ENCODE data around the gene SSMEM1.
"Not testable (repeated sequence)": the region's sequence is repeated elsewhere in the genome, so short reads cannot be mapped to it uniquely, and the experiment has no call there.

Gene SSMEM1, protein sequence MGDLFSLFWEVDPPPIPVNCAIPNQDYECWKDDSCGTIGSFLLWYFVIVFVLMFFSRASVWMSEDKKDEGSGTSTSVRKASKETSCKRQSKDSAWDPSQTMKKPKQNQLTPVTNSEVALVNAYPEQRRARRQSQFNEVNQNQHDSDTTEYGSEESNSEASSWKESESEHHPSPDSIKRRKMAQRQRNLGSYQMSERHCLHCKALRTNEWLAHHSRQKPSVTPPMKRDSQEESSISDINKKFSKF

DNA sequence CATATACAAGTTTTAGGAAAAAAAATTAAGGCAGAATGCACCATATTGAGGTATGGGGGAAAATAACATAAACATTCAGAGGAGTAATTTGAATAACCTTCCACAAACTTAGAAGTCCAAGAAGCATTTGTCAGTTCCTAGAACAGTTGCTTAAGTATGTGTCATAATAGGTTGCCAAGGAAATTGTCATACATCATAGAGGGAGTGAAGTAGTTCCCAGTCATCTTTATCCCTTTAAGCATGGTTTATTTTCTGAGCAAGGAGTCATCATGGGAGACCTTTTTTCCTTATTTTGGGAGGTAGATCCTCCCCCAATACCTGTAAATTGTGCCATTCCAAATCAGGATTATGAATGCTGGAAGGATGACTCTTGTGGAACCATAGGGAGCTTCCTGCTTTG, at the start of gene SSMEM1:
SSMEM1 (plus strand) TSS at position 219 of the 400 bp plus-strand sequence; CDS start at position 270, 51 bp downstream.
- no peak for DNase-seq

DNA sequence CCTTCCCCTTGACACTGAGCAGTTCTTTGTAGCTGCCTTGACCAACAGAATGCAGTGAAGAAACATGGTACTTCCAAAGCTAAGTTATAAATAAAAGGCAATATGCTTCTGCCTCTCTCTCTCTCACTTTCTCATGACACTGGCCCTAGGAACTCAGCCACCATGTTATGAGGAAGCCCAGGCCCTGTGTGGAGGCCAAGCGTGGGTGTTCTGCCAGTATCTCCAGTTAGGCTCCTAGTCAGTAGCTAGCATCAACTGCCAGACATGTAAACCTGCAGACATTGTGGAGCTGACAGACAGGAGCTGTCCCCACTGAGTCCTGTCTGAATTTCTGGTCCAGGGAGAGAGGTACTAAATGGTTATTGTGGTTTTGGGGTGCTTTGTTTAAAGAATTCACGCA, 47.6 kb upstream of the SSMEM1 start:
- no peak for DNase-seq

DNA sequence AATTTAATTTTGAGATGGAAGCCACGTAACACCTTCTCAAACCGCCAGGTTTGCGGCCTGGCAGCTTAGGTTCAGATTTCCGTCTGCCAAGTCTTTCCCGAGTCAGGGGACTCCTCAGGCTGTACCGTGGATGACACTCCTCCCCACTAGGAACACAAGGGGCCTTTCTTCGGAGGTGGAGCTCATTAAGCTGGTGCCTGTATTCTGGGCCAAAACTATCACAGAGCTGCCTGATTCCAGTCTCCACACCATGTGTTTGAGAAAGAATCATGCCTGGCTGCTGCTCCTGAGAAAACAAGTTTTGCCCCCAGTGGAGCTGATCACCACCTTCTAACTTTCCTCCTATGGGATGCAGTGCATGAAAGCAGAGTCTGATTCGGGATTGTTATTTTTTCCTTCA, 47.2 kb upstream of the SSMEM1 start:
- no peak for DNase-seq

DNA sequence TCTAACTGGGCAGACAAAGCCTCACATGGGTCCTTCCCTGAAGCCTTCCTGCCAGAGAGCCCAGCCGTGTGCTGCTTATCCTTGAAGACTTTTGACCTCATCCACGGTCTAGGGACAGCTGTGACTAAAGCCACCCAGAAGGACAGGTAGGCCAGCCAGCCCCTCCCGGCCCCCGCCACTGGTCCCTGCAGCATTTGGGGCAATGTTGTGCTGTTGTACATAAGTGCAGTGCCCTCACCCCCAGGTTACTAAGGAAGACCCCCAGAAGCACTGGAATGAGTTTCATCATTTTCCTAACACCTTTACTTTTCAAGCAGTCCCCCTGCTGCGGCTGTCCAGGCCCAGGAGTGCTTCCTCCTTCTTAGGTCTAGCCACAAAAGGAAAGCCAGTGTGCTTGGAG, 45.5 kb upstream of the SSMEM1 start:
- DNase-seq, result no peak

DNA sequence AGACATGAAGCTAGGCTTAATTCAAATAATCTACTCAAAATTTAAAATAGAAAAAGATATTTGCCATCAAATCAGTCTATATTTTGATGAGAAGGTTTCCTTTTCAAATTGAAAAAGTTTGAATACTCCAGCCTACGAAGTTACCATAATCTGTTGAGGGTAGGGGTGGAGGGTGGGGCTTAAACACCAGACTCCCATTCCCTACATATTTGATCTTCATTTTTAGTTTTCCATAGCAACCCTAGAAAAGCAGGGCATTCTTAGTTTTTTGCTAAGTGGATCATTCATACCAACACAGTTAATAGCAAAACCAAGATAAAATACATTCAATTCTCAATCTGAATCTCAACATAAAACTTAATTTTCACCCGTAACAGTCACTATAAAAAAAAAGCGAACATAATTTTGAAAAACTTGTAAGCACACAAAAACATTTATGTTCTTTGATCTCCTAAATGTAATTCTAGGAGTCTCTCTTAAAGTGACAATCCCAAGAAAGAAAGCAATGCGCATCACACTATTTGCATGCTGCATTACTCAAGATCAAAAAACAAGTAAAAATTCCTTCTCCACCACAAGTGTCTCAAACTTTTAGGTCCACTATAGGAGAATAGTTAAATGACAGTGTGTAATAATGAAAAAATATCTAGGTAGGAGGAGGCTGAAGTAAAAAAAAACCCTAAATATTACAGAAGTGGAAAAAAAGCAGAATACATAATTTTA, 33.3 kb upstream of the SSMEM1 start:
- no peak for DNase-seq

DNA sequence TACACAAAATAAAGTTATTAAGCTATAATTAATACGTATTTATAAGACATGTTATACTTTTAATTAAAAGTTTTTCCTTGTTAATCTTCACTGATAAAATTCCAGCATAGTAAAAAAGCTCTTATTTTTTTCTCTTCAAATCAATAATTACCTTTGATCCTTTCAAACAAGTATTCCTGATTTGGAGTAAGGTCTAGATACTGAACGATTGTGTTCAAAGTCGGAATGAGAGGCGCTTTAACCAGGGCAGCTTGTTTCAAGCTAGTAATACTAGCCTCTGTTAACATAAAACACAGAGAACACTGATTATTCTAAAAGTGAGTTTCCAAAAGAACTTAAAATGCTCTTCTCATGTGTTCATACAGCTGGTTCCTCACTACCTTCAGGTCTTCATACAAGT, 29.4 kb upstream of the SSMEM1 start:
- no peak for DNase-seq

DNA sequence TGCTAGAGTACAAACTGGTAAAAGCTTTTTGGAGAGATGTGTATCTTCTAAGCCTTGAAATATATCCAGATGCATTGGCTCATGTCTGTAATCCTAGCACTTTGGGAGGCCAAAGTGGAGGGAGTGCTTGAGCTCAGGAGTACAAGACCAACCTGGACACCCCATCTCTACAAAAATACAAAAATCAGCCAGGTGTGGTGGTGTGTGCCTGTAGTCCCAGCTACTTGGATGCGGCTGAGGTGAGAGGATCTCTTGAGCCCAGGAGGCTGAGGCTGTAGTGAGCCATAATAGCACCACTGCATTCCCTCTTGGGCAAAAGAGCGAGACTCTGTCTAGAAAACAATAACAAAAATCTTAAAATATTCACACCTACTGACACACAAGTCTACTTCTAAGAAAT, 28.0 kb upstream of the SSMEM1 start:
- no peak for DNase-seq

DNA sequence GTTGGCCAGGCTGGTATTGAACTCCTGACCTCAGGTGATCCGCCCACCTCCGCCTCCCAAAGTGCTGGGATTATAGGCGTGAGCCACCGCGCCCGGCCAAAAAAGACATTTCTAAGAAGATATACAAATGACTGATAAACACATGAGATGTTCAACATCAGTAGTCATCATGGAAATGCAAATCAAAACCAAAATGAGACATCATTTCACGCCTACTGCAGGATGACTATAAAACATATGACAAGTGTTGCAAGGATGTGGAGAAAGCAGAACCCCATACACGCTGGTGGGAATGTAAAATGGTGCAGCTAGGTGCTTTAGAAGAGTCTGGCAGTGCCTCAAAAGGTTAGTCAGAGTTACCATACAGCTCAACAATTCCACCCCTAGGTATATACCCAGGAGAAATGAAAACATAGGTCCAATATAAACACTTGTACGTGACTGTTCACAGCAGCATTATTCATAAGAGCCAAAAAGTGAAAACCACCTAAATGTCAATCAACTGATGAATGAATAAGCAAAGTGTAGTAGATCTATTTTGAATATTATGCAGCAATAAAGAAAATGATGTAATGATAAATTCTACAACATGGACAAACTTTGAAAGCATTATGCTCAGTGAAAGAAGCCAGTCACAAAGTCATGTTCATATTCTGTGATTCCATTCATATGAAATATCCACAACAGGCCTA, 26.9 kb upstream of the SSMEM1 start:
- no peak for DNase-seq

DNA sequence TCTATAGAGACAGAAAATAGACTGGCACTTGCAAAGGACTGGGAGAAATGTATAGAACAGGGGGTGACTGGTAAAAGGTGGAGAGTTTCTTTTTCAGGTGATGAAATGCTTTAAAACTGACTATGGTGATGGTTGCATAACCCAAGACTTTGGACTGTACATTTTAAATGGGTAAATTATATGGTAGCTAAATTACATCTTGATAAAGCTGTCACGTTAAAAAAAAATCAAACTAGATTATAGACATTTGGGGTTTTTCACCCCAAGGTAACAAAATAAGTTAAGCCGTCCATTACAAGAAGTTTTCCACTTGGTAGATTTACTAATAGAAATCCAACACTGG, 26.4 kb upstream of the SSMEM1 start:
- DNase-seq, result no peak

DNA sequence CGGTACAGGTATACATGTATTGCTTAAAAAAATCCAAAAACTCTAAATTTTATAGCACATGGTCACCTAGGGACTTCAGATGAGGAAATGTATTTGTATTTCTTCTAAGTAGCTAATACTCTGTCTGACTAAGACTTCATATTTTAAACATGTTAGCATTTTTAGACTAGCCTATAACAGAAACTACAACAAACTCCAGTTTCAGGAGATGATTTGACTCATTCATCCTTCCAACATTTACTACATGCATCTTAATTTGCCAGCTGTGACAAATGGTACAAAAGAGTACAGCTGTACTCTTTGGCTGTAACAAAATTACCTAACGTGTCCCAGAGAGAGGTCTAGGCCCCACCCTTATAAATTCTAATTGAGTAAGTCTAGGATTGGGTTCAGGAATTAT, 24.7 kb upstream of the SSMEM1 start:
- no peak for DNase-seq

DNA sequence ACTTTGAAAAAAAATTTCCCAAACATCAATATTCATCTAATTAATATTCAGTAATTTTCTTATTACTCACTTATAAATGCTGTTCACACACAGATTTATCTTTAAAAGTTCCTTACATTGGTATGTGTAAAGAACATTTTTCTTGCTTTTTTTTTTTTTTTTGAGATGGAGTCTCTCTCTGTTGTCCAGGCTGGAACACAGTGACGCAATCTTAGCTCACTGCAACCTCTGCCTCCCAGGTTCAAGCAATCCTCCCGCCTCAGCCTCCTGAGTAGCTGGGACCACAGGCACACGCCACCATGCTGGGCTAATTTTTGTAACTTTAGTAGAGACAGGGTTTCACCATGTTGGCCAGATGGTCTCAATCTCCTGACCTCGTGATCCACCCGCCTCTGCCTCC, 23.3 kb upstream of the SSMEM1 start:
- DNase-seq, result not testable (repeated sequence)

DNA sequence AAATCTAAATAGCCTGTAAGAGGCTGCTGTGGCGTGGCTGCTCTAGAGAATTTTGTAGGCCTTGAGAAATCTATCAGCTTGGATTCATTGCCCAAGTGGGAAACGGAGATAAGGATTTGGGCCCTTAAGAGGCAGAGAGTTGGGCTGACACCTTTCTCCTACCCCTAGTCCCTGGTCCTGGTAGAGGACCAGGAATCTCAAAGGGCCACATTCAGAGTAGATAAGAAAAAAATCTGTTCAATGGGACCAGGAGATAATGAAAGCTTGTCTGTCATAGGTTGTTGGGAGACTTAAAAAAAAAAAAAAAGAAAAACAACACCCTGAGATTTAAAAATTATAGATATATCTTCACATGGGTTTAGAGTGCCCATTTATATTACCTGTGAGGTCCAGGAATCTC, 20.3 kb upstream of the SSMEM1 start:
- no peak for DNase-seq

DNA sequence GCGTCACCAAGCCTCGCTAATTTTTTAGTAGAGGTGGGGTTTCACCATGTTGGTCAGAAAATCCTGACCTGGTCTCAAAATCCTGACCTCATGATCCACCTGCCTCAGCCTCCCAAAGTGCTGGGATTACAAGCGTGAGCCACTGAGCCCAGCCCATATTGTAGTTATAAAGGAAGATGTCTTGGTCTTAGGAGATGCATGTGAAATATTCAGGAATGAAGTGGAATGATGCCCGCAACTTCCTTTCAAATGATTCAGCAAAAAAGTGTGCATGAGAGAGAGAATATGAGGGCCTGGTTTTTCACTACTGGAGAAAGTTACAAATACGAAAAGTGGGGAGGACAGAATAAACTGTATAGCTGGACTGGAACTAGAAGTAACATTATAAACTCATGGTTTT, 18.3 kb upstream of the SSMEM1 start:
- no peak for DNase-seq

DNA sequence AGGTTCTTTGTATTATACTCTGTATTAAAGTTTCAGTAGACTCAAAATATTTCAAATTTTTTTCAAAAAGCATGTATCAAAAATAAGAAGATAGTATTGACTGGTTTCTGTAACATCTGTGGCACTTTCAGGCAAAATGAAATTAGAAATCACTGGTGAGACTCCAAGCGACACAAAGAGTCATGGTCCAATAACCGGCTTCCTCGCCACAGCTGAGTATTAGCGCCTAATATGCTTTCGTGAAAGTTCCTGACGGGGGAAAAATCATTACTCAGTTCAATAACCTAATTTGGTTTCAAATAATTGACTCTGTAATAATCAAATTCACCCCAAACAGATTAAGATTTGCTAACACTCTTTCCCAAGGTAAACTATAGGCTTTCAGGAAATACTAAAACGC, 15.9 kb upstream of the SSMEM1 start:
- no peak for DNase-seq

DNA sequence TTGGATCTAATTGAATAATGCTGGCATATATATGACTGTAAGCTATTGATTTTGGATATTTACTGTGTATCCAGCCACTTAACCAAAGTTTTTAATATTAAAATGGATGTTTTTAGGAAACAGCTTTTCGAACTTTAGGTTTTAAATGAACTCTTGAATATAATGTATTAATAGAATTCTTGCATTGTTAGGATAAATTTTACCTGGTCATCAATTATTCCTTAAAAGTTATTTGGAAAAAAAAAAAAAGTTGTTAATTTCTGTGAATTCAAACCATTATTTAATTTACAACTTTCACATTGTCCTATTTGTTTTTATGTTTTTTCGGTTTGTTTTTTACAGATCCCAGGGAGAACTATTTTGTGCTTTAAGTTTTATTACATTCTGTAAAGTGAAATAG, 12.3 kb upstream of the SSMEM1 start:
- no peak for DNase-seq

DNA sequence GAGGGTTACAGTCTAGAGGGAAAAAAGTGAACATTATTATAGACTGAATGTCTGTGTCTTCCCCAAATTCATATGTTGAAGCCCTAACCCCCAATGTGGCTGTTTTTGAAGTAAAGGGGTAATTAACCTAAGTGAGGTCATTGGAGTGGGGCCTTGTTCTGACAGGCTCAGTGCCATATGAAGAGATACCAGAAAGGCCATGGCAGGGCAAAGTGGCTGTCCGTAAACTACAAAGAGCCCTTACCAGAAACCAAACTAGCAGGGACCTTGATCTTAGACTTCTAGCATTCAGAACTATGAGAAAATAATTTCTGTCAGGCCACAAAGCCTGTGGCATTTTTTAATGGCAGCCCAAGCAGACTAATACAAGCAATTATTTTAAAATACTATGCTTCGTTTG, 11.2 kb upstream of the SSMEM1 start:
- DNase-seq, result no peak

DNA sequence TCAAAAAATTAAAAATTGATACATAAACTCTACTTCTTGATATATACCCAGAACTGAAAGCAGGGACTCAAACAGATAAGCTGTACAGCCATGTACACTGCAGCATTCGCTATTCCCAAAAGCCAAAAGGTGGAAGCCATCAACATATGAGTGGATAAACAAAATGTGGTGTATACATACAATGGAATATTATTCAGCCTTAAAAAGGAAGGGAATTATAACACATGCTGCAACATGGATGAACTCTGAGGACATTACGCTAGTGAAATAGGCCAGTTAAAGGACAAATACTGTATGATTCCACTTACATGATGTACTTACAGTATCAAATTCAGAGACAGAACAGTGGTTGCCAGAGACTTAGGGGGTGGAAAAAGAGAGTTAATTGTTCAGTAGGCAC, 10.6 kb upstream of the SSMEM1 start:
- DNase-seq, result no peak

DNA sequence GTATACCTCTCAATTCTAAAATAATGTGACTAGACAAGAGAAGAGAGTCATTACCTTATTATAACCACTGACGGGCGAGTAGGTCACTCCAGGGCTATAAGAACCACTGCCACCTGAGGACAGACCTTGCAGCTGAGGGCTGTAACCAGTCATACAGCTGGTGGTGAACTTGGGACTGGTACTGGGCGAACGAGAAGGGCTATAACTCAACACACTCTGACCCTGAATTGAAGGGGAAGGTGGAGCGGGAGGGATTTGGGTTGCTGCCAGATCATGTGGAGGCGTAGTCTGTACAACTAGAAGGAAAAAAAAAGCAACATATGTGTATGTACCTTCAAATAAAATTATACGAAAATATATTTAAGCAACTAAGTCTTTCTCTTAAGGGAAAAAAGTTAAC, 5.9 kb upstream of the SSMEM1 start:
- DNase-seq, result no peak

DNA sequence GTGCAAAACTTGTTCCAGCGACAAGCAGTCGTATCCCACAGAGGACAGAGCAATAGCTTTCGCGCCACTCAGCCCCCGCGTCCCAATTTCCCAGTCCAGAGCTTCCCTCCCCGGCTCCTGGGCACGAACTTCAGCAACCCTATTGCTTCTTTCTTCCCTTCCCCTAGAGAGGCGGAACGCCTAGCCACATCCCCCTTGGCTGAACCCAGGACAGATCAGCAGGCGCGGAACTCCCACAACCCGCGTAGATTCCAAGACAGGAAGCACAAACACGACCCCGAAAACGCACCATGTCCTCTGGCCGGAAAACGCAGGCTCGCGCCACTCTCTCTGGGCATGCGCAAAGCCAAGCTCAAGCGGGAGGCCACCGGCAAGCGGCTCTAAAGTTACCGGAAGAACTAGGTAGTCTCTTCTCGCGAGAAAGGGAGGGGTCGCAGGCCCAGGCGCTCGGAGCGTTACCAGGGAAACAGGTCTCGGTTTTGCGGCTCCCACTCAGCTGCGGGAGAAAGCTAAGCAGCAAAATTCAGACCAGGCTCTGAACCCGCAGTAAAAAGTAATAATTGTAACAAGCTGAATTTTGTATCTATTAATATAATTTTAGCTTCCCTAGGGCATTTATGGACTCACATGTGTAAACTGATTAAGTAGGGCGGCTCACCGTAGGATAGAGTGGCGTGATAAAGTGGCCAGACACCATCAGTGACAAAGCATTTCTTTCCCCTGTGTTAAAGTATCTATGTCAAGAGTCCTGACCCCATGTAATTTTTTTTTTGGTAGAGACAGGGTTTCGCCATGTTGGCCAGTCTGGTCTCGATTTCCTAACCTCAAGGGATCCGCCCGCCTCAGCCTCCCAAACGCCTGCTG, 2.3 kb upstream of the SSMEM1 start, which contains the start of gene TMEM209:
TMEM209 (minus strand) TSS at position 323 of the 864 bp plus-strand sequence; CDS start at position 292, 31 bp downstream.
- peak; percentile 72 to 95 (median 92) for DNase-seq

DNA sequence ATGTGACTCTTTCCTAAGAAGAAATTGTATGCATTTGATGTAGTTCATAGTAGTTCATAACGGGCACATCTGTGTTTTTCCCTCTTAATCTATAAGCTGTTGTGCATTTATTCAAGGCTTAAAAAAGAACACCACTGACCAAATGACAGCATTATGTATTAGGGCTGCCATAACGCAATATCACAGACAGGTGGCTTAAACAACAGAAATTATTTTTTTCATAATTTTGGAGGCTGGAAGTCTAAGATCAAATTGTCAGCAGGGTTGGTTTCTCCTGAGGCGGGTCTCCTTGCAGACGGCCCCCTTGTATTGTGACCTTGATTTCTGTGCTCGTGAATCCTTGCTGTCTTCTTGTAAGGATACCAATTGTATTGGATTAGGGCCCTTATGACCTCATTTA, 627 bp upstream of the SSMEM1 start:
- no peak for DNase-seq

DNA sequence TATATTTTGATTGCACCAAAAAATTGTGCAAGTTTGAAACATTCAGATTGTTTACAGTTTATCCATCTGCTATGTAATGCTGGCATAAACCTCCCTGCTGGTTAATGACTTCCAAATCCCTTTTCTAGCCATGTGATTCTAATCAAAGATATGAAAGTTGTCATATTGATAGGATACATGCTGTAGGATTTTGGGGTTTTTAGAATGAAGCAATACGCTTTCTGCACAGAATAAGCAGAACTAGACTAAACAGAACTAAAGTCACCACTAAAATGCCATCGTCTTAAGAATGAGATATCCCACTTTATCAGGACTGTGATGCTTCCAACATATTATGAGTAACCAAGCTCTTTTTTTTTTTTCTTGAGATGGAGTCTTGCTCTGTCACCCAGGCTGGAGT, 856 bp downstream of the SSMEM1 start:
- no peak for DNase-seq

DNA sequence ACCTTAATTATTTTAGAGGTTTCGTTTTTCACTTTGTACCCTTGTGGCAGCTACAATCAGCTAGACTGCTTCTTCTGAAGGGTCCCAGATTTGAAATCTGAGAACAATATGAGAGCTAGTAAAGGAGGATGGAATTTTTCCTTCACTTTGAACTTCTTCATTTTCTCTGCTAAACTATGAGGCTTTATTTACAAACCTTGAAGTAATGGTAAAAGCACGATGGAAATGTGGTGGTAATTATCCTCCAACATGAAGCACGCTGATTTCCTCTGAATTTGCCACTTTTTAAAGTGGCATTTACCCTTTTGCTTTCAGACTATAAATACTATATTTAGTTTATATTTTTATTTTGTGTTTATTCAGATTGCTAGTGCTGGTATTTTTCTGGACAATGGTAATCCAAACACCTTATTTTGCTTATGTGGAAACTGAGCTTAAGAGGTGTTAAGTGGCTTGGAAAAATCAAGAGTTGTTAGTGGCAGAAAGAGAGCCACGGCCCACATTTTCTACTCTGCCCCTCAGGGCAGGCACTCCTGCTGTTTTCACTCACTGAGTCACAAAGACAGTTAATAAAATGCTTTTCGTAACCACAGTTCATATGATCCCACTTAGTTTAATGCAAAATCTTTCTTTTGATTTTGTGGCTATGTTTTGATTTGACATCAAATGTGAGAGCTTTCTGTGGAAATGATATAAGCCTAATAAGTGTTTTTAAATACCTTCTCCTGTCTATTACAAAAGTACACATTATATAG, 2.7 kb downstream of the SSMEM1 start:
- DNase-seq, result no peak

All from C1 segment of cervical spinal cord (tissue), 14 donors.